COR-L47 (cell line): ENCODE measurements around the gene CCDC28B.
A peak's percentile ranks its signal among the peaks of the same experiment; 100 is the strongest.

Source experiments
- DNase-seq: peaks from one replicate; lab custom pipeline; 2025; lab: John Stamatoyannopoulos, UW

CCDC28B gene

DNA sequence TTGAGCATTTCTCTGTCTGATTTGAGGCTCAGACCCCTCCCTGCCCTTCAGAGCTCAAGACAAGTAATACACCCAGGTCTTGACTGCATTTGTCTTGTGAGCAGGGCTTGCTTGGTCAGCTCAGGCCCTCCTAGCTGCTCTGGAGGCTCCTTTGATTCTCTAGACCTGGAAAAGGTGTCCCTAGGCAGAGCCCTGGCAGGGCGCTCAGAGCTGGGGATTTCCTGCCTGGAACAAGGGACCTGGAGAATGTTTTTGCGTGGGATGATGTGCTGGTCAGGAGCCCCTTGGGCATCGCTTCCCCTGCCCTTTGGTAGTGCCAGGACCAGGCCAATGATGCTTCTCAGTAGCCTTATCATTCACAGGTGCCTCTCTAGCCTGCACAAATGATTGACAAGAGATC lies 4.9 kb upstream of the CCDC28B start:
- DNase-seq: no peak

DNA sequence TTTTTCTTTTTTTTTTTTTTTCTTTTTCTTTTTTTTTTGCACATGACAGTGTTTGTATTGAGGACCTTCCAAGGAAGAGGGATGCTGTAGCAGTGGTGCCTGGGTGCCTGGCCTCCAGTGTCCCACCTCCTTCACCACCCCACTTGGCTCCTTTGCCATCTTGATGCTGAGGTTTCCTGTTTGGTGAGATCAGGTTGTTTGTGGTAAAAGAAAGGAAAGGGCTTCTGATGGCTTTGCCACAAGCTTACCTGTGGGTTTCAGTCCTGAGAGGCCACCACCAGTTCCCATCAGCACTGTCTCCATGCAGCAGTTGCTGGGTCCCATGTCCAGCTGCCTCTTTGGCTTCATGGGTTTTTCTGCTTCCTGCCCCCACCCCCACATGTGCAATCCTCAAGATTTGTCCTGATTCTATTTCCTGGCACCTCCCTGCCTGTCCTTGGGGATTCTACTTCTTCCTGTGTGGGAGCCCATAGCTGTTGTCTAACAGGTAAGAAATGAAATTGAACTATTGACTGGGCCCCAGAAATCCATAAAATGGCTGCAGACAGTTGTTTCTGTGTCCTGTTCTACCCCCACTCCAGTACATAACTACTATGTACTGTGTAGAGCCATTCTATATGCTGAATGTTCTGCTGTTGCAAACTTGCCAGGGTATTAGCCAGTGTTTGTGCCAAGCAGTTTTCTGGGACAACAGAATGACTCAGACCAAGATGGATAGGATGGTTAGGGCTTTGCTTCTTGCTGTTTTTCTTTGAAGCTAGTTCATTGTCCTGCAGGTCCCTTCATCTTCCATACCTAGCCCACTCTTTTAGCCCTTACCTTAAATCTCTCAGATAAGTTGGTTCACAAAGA lies 4.2 kb upstream of the CCDC28B start:
- no peak for DNase-seq

DNA sequence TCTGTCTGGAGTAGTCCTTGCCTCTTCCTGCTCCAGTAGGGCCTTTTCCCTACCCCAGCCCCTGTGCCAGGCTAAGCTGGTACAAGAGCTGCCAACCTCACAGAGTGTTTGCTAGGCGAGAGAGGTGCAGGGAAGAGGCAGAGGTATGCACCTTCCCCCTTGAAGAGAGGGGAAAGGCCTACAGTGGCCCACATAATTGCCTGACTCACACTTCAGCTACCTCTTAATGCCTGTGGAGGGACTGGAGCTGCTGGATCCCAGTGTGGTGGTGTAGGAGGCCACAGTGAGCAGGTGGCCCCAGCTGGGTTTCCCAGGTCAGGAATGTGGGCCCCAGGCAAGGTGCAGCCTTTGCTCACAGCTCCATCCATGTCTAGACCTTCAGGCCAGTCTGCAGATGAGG lies 3.3 kb upstream of the CCDC28B start:
- no peak for DNase-seq

DNA sequence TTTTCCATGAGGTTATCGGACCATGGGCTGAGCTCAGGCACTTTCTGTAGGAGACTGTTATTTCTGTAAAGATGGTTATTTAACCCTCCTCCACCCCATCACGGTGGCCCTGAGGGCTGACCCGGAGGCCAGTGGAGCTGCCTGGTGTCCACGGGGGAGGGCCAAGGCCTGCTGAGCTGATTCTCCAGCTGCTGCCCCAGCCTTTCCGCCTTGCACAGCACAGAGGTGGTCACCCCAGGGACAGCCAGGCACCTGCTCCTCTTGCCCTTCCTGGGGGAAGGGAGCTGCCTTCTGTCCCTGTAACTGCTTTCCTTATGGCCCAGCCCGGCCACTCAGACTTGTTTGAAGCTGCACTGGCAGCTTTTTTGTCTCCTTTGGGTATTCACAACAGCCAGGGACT lies 2.6 kb upstream of the CCDC28B start:
- DNase-seq: no peak

DNA sequence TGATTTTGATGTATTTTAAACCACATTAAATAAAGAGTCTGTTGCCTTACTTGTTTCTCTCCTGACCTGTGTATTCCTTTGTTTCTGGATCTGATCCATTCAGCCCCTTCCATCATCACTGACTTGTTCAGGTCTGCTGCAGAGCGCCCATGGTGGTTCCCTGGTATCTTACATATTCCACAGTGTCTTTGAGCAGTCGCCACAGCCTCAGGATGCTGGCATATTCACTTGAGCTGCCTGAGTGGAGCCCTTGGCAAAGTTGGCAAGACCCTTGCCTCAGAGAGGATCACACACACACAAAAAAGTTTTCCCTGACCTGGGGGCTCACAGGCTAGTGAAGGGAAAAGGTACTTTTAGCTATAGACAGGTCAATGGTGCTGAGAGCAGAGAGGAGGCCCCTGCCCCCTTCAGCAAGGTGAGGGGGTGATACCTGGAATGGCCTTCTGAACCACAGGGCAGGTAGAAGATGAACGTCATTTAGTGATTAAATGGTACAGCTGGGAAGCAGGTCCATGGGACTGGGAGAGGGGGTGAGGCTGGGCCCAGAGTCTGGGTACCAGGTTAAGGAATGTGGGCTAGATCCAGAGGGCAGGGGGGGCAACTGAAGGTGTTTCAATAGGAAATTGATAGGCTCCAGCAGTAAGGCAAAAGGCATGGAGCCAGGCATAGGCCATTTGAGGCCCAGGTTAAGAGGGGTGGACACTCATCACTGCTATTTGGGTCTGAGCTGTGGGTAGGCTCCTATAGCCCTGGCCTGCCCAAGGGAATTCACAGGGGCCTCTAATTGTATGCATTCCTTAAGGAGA lies 2.0 kb upstream of the CCDC28B start:
- DNase-seq: no peak

DNA sequence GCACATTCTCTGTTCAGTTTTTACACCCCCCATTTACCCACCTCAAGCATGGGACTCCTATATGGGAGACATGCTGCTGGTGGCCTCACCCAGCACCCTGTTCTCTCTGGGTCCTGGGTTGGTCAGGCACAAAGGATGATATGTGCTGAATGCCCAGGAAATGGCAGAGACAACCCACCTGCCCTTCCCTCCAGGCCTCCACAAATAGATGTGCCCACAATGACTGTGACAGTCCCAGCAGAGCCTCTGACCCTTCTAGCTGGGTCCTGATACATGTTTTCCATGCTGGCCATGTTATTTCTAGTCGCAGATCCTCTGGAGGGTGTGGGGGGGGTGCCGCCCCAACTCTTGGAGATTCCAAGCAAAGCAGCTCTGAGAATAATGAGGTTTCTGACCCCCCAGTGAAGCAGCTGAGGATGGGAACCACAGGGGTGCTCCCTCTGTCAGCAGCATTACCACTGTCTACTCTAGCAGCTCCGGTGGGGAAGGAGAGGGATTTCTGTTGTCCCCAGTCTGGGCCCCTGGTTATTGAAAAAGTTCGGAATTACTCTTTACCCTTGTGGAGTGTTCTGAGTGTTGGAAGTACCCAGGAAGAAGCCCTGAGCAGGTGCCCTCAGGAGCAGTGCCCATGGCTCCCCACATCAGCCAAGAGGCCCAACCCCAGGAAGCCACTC lies 1.2 kb upstream of the CCDC28B start:
- no peak for DNase-seq

DNA sequence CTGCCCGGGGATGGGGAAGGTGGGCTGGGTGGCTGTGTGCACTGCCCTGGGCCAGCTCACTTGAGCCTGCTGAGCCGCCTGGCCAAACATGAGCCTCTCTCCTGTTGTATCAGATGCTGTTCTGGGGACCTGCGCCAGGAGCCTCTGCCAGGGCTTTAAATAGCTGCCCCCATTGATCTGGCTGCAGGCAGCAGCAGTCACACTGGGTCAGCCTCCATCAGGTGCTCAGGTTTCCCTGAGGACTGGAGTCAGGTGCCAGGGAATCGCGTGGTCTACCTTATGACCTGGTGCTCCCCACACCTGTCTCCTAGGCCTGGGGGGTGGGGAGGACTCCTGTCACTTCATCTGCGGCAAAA lies 700 bp upstream of the CCDC28B start:
- peak; percentile 3 for DNase-seq

DNA sequence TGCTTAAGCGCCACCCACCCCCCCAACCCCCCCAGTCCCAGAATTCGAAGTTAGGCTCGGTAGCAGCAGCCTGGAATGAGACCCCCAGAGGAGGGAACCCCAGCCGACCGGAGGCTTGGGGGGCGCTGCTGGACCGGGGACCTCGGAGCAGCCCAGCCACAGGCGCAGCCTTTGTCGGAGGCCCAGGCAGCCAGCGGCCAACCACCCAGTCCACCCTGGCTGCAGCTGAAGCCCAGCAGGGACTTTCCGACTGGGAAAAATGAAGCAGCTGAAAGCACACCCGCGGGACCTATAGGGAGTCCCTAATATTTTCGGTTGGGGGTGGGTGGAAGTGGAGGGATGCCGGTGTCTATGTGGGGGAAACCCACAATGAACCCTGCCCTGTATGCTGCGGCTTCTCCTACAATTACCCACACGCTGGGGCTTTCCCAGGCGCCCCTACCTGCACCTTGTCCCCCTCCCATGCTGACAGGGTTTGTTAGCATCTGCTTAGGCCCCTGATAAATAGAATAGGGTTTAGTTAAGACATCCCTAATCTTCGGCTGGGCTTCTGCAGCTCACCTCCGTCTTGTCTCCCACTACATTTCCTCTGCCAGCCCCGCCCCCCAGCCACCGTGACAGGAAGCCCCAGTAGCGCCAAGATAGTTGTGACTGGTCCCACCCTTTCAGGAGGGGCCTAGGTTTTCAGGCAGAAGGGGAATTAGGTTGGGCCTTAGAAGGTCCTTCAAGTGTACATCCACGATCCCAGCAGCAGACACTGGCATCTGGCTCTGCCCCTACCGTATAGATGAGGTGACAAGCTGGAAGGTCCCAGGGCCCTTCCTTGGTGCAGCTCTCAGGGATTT lies 838 bp downstream of the CCDC28B start:
- peak; percentile 38 for DNase-seq

DNA sequence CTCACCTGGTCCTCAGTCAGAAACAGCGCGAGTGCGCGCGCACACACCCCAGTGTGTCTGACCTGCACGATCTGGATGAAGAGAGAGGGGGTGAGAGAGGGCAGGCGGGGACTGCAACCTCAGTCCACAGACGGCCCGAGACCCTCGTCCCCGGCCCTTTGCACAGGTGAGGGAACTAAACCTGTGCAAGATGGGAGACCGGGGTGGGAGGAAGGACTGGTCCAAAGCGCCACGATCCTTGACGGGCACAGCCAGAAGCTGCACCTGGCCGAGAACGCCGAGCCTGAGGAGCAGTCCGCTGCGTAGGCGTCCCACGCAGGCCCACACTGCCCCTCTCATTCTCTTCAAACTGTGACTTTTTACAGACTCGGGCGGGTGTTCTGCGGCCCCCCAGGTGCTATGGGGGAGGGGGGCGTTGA lies 4.6 kb downstream of the CCDC28B start:
- peak; percentile 43 for DNase-seq

DNA sequence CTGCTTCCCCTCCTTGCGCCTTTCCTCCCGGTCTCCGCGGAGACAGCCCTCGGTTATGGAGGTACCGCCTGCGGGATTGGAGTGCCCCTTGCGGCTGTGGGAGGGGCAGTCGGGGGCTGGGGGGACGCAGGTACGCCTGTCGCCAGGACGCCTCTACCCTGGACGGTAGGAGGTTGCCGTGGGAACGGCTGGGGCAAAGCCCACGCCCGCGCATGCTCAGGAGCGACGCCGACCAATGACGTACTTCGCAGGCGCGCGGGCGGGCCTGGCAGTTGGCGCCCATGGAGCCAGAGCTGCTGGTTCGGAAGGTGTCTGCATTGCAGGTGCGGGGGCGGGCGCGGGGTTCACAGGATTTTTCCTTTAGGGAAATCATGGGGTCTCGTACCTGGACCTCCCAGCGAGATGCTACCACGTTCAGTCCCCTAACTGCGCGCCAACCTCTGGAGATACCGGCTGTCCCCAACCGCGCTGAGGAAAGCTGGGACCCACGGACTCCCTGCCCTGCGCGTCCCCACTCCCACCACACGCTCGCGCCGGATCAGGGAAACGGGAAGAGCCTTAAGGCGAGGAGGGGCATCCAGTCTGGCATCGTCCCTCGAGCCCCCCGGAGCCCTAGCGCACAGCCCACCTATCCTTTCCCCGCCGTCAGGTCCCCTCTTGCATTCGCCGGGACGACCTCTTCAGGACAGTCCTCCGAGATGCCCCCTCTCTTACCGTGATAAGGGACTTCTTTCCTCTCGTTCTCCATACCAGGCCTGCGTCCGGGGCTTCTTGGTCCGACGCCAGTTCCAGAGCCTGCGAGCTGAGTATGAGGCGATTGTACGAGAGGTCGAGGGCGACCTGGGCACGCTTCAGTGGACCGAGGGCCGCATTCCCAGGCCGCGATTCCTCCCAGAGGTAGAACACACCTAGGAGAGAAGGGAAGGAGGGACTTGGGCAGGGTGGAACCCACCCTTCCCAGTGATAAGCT lies 5.3 kb downstream of the CCDC28B start, which contains the start of gene IQCC:
IQCC (plus strand) TSS at position 271 of the 970 bp plus-strand sequence; CDS start at position 282, 11 bp downstream.
- DNase-seq: peak; percentile 96

DNA sequence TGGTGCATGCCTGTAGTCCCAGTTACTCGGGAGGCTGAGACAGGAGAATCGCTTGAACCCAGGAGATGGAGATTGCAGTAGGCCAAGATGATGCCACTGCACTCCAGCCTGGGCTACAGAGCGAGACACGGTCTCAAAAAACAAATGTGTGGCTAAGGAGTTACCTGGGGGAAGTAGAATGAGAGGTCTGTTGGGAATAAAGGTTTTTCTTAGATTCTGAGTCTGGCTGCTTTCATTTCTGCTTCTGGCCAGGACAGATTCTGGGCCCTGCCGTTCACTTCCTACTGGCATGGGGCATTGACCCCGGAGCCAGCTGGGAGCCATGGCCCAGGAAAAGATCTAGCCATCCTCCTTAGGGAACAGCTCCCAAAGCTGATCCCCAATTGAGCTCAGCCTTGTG lies 8.1 kb downstream of the CCDC28B start:
- no peak for DNase-seq

DNA sequence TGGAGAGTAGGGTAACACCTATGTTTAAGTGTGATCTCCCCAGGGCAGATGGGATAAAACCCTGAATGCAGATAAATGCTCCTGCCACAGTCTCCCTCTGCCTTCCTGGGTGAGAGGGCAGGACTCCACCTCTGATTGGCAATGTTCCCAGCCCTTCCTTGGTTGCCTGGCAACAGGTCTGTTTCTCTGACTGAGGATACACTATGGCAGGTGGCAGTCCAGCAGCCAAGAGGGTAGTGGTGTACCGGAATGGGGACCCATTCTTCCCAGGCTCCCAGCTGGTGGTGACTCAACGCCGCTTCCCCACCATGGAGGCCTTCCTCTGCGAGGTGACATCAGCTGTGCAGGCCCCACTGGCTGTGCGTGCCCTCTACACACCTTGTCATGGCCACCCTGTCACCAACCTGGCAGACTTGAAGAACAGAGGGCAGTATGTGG lies 8.5 kb downstream of the CCDC28B start, which contains the start of gene DCDC2B:
DCDC2B (plus strand) TSS at position 199 of the 438 bp plus-strand sequence; CDS start at position 204, 5 bp downstream.
- peak; percentile 85 for DNase-seq

DNA sequence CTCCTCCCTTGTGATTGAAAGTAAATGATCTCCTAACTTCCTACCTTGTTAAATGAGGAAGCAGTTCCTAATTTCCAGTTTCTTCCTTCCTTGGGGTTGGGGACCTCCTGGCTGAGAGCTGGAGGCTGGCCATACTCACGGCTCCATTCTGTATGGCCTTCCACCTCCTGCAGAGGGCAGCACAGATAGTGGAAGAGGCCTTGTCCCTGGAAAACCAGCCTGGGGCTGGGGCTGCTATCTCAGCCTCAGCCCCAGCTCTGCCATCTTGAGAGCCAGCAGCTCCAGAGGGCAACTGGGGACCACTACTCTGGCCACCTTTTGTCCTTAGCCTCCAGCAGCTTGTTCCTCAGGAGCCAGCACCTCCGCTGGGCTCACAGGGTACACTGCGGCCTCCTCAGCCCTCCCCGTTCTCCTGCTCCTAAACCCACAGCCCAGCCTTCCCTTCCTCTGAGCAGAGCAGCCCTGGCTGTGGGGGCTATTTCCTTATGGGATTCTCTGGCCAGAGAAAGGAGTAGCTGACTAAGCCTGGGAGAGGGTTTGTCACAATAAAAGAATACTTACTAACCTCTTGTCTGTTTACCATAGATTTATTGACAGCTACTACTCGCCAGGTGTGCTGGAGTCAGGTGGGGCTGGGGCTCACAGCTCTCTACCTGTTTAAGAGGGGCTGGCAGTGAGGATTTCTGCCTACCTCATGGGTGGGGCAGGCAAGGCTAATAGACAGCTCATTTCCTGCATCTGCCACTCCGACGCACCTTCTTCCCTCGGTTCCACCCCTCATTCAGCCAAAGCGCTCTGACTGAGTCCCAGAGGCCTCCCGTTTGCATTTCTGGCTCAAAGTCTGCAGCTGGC lies 15.5 kb downstream of the CCDC28B start:
- DNase-seq: peak; percentile 47

DNA sequence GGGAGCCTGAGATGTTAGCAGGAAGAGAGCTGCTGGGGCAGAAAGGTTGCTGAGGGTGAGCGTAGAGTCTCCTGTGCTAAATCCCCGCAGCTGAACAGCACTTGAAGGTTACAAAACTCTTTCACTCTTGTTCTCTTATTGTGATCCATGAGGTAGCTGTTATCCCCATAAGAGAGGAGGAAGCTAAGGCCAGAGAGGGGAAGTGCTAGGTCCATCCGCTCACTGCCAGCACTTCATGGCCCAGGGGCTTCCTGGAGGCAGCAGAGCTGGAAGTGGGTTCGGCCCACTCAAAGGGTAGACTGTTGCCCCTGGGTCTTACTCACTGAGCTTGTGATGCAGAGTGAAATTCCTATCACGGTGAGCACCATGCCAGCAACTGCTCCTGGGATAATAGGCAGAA lies 16.2 kb downstream of the CCDC28B start:
- no peak for DNase-seq

DNA sequence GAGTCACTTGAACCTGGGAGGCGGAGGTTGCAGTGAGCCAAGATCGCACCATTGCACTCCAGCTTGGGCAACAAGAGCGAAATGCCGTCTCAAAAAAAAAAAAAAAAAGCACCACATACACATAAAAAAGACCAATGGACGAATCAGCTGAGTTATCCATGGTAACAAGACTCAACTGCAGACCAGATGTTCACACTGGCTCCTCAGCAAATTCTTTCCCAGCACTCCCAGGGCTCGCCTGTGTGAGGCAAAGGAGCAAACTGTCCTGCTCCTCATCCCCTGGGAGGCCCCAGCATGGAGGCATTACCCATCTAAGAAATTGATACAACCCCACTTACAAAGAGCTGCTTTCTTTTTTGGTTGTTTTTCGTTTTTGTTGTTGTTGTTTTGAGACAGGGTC lies 18.6 kb downstream of the CCDC28B start:
- no peak for DNase-seq

DNA sequence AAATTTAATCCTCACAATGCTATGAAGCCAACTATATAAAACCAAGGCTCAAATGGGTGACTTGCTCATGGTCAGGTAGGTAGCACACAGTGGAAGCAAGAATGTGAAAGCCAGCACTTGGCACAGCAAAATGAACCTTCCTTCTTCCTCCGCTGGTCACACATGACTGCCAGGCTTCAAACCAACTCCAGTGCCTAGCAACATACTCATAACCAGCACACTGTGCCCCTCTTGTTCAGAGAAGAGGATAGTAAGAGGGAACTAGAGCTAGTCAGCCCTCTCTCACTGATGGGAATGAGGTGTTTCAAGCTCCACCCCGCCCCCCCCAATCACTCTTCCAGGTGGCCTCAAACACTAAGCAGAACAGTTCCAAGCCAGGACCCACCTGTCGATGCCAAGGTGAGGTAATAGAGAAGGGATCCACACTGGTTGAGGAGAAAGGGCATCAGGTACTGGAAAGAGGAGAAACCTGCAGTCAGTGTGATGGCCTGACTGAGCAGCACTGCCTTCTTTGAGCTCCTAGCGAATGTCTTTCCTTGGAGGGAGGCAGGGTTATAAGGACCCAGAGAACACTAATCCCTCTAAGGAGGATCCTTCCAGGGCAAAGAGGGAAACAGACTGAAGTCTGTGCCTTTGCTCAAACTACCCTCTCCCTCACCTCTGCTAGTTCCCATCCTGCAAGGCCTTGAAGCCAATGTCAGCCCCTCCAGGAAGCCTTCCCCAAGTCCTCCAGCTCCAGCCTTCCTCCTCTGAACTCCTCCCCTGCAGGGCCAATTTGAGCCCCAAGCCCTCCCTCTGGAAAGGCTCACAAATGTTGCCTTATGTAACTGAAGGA lies 20.6 kb downstream of the CCDC28B start:
- DNase-seq: no peak

DNA sequence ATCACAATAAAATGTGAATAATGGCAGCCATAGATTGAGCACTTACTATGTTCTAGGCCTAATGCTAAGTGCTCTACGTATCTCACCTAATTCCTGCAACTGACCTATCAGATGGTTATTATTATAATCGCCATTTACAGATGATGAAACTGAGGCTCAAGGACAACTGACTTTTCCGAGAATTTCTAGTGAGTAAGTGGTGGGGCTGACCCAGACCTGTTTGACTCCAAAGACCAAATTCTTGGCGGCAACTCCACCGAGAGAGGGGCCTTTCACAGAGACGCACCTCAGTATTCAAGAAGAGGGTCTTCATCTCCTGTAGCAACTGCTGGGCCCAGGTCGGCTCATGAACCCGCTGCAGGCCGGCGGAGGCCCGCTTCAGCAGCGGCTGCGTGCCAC lies 21.2 kb downstream of the CCDC28B start:
- no peak for DNase-seq

DNA sequence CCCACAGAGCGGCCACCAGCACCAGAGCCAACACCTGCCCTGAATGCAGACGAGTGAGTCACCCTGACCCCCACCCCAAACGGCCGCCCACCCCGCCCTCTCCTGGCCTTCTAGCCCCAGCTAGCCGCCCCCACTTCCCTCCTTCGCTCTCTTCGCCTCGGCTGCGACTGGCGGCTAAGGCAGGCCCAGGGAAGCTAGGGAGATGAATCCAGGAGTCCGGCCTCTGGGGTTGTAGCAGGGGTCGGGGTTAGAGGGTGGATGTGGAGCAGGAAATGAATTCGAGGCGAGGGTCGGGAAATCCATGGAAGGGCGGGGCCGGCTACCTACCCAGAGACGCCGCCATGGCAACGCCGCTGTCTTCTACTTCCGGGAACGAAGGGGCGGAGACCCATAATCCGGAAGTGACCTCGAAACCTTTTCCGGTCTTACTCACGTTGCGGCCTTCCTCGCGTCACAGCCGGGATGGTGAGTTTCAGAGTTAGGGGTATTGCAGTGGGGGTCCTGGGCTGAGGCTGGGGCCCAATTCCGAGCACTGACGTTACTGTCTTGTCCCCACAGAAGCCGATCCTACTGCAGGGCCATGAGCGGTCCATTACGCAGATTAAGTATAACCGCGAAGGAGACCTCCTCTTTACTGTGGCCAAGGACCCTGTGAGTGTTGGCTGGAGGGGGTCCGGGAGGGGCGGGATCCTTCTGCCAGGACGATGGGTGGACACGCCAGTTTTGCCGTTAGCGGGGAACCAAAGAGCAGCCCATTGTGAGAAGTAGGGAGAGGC lies 21.8 kb downstream of the CCDC28B start, which contains the start of the genes EIF3I and TMEM234:
EIF3I (plus strand) TSS at position 428 of the 776 bp plus-strand sequence; CDS start at position 463, 35 bp downstream.
TMEM234 (minus strand) TSS at position 374 of the 776 bp plus-strand sequence; CDS start at position 343, 31 bp downstream.
- DNase-seq: peak; percentile 92
